Parathyroid adenoma (tissue), 2 donors: ENCODE measurements around the gene MYO16.

Source experiments
- H2AFZ ChIP-seq: fragments of 300-600 bp; sonication (generic); one replicate; pipeline ENCODE4 v1.7.0; 2017; ENCODE audit warnings: antibody characterized with exemption, mild to moderate bottlenecking
- H3K27ac ChIP-seq: fragments of 300-600 bp; sonication (generic); one replicate; pipeline ENCODE4 v1.7.0; 2017
- H3K27me3 ChIP-seq: fragments of 300-600 bp; sonication (generic); one replicate; pipeline ENCODE4 v1.7.0; 2017; ENCODE audit warnings: low read length; ENCODE audit not compliant: control insufficient read depth, insufficient read depth
- H3K36me3 ChIP-seq: fragments of 300-600 bp; sonication (generic); one replicate; pipeline ENCODE4 v1.7.0; 2017; ENCODE audit warnings: low read length; ENCODE audit not compliant: control insufficient read depth, insufficient read depth
- H3K4me1 ChIP-seq: fragments of 300-600 bp; sonication (generic); one replicate; pipeline ENCODE4 v1.7.0; 2017; ENCODE audit warnings: control low read depth
- H3K4me2 ChIP-seq: fragments of 300-600 bp; sonication (generic); one replicate; pipeline ENCODE4 v1.7.0; 2017; ENCODE audit warnings: low read length
- H3K4me3 ChIP-seq: fragments of 300-600 bp; sonication (generic); one replicate; pipeline ENCODE4 v1.7.0; 2017; ENCODE audit warnings: low read depth, low read length
- H3K79me2 ChIP-seq: fragments of 300-600 bp; sonication (generic); one replicate; pipeline ENCODE4 v1.7.0; 2017; ENCODE audit warnings: control low read depth
- H3K9ac ChIP-seq: fragments of 300-600 bp; sonication (generic); one replicate; pipeline ENCODE4 v1.7.0; 2017; ENCODE audit warnings: mild to moderate bottlenecking
- H3K9me3 ChIP-seq: fragments of 300-600 bp; sonication (generic); one replicate; pipeline ENCODE4 v1.7.0; 2017; ENCODE audit warnings: low read length; ENCODE audit not compliant: control insufficient read depth
- TF ChIP-seq, protein P1 (sequence below): fragments of 300-600 bp; sonication (generic); IDR thresholded peaks from one replicate; pipeline ENCODE4 v1.7.0; 2017; ENCODE audit warnings: antibody characterized with exemption, mild to moderate bottlenecking
- donor health status: primary hyperparathyroidism.

The MYO16 gene

DNA sequence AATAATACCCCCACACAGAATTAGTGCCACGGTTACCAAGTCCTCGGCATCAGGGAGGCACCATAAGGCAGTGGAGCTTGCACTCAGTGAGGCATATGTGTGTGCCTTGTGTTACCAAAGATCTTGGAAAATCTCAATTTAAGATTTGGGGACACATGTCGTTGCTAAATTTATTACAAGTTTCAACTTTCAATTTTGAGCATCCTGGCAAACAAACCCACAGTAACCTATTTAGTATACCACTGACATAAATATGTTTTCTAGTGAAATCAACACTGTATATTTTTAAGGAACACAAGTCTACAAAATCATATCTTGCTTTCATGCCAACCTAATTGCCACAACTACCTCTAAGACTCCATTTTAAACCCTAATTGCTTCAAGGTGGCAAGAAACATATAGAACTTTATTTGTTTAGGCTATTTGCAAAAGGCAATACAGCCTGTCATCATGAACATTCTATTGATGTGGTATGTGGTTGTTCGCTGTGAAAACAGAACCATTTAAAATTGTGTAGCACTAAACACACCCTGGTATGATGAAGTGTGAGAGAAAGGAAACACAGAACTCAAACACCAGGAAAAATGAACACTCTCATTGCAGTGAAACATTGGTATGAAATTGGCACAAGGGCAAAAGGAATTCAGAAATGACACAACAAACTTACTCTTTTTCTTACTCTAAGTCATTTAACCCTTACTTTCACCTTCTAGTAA lies 625.9 kb downstream of the MYO16 start:
- no peaks in the 10 kb centered on the region for H3K9me3 ChIP-seq
- TF ChIP-seq, protein P1, sequence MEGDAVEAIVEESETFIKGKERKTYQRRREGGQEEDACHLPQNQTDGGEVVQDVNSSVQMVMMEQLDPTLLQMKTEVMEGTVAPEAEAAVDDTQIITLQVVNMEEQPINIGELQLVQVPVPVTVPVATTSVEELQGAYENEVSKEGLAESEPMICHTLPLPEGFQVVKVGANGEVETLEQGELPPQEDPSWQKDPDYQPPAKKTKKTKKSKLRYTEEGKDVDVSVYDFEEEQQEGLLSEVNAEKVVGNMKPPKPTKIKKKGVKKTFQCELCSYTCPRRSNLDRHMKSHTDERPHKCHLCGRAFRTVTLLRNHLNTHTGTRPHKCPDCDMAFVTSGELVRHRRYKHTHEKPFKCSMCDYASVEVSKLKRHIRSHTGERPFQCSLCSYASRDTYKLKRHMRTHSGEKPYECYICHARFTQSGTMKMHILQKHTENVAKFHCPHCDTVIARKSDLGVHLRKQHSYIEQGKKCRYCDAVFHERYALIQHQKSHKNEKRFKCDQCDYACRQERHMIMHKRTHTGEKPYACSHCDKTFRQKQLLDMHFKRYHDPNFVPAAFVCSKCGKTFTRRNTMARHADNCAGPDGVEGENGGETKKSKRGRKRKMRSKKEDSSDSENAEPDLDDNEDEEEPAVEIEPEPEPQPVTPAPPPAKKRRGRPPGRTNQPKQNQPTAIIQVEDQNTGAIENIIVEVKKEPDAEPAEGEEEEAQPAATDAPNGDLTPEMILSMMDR: no peak
- H3K27ac ChIP-seq: no peak overlapping the region
- H3K9ac ChIP-seq: no peak overlapping the region
- H3K36me3 ChIP-seq: no peaks in the 10 kb centered on the region
- no peak overlapping the region for H3K4me3 ChIP-seq
- H3K4me1 ChIP-seq: no peaks in the 10 kb centered on the region
- no peak overlapping the region for H3K4me2 ChIP-seq
- H3K79me2 ChIP-seq: no peaks in the 10 kb centered on the region
- no peaks in the 10 kb centered on the region for H3K27me3 ChIP-seq
- no peak overlapping the region for H2AFZ ChIP-seq

DNA sequence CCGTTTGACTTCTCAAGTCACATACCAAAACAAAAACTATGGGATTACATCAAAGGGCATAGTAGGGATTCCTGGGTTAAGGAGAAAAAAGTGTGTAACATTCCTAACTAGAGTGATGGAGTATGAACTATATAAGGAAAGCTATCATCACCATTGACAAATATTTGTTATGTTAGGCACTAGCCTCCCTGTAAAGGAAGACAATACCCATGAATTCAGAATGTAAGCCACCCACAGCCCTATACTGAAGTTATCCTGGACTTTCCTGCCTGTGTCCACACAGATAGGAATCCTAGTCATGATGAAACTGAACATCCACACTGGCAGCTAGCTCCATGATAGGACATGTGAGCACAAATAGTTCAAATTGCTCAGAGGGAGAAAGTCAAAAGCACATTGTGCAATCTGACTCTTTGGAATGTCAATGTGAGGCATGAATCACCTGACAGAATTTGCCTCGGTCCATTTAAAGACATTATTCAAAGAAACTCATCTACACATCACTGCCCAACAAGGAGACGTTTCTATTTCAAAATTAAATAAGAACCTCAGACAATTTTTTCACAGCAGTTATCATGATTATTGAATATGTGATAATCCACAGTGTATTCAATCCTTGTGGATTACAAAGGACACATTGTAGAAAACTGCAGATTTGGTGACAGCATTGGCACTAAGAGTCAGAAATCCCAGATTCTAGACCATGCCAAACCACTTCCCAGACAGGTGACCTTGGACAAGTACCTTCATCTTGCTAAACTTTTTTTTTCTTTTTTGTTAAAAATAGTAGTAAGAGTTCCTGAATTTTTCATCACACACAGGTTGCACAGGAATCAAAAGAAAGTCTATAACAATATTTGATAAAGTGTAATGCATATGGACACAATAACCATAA lies 627.7 kb downstream of the MYO16 start:
- Histone ChIP-seq H2AFZ (no peak overlapping the region), H3K4me3 (no peak overlapping the region), H3K27me3 (no peaks in the 10 kb centered on the region), H3K36me3 (no peaks in the 10 kb centered on the region), H3K79me2 (no peaks in the 10 kb centered on the region), H3K27ac (no peak overlapping the region), H3K9ac (no peak overlapping the region), H3K4me1 (no peaks in the 10 kb centered on the region), H3K9me3 (no peaks in the 10 kb centered on the region), H3K4me2 (no peak overlapping the region)
- TF ChIP-seq, protein P1: no peak
